PFSK-1 (cell line): ENCODE data around the gene HESX1.

Experiments
- SIN3A ChIP-seq: IDR thresholded peaks from 2 replicates; pipeline ENCODE4 v1.6.1; 2012; ENCODE audit warnings: mild to moderate bottlenecking, low read length, moderate library complexity, borderline replicate concordance; ENCODE audit not compliant: insufficient read depth
- TAF1 ChIP-seq: IDR thresholded peaks from 2 replicates; pipeline ENCODE4 v1.6.1; 2012; ENCODE audit warnings: low read length, control low read depth, borderline replicate concordance; ENCODE audit not compliant: insufficient read depth

DNA sequence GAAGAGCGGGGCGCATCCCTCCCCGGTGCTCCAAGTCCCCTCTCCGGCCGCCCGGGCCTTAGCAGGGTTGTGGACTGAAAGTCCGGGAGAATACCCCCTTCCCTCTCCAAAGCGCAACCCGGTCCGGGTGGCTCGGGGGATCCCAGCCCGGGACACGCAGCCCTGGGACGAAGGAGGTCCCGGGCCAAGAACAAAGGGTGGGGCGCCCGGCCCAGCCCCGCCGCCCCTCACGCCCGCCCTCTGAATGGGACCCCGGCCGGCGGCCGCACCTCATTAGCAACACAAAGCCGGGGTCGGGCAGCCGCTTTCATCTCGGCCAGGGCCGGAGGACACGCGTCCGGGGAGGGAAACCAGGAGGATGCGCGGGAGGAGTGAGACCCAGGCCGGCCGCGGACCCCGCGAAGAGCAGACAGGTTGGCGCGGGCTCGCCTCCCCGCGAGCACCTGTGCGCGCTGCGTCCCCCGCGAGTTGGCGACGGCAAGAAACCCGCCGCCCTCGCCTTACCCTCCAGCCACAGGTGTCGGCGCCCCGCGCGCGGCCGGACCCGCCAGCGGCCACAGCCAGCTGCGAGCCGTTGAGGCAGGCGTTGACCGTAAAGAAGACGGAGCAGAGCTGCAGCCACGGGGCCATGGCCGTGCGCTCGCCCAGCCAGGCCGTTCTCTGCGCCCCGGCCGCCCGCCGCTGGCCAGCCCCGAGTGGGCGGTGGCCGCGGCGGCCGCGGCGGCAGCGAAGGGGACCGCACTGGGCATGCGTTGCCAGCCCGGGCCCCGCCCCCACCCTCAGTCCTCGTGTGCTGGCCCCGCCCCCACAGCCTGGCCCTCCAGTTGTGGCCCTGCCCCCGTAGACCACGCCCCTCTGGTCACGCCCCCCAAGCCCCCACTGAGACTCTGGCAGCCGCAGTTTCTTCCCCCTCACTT lies 34.9 kb downstream of the HESX1 start, which contains the start of gene IL17RD:
- TF ChIP-seq TAF1 = no peak
- no peak for TF ChIP-seq SIN3A
